BLaER1 treated with 17β-estradiol and CSF1 and Interleukin-3, amounts not matched to agents 10 nM and 100 nM (cell line): ENCODE results near the gene BEND4.

ENCODE experiments used
- H3K27ac ChIP-seq, 11 experiments: shearing (Covaris generic); formaldehyde crosslinking; 2 replicates each; pipeline ENCODE4 v1.8.1; 2022
- H3K27me3 ChIP-seq, 11 experiments: shearing (Covaris generic); formaldehyde crosslinking; 2 replicates each; pipeline ENCODE4 v1.8.1; 2022
- H3K36me3 ChIP-seq, 11 experiments: shearing (Covaris generic); formaldehyde crosslinking; 2 replicates each; pipeline ENCODE4 v1.8.1; 2022
- H3K4me1 ChIP-seq, 10 experiments: shearing (Covaris generic); formaldehyde crosslinking; 2 replicates each; pipeline ENCODE4 v1.8.1; 2022
- H3K4me2 ChIP-seq, 11 experiments: shearing (Covaris generic); formaldehyde crosslinking; 2 replicates each; pipeline ENCODE4 v1.8.1; 2022
- H3K4me3 ChIP-seq, 10 experiments: shearing (Covaris generic); formaldehyde crosslinking; 2 replicates each; pipeline ENCODE4 v1.8.1; 2022
- H3K9ac ChIP-seq, 11 experiments: shearing (Covaris generic); formaldehyde crosslinking; 2 replicates each; pipeline ENCODE4 v1.8.1; 2022
- H3K9me3 ChIP-seq, 11 experiments: shearing (Covaris generic); formaldehyde crosslinking; replicated peaks in 1 of 11; 2 replicates each; pipeline ENCODE4 v1.8.1; 2022
- H4K20me1 ChIP-seq, 11 experiments: shearing (Covaris generic); formaldehyde crosslinking; 2 replicates each; pipeline ENCODE4 v1.8.1; 2022
- Cebpa-rat ChIP-seq, 11 experiments: shearing (Covaris generic); IDR thresholded peaks; 2 replicates each; pipeline ENCODE4 v1.8.1; 2022

The BEND4 gene

DNA sequence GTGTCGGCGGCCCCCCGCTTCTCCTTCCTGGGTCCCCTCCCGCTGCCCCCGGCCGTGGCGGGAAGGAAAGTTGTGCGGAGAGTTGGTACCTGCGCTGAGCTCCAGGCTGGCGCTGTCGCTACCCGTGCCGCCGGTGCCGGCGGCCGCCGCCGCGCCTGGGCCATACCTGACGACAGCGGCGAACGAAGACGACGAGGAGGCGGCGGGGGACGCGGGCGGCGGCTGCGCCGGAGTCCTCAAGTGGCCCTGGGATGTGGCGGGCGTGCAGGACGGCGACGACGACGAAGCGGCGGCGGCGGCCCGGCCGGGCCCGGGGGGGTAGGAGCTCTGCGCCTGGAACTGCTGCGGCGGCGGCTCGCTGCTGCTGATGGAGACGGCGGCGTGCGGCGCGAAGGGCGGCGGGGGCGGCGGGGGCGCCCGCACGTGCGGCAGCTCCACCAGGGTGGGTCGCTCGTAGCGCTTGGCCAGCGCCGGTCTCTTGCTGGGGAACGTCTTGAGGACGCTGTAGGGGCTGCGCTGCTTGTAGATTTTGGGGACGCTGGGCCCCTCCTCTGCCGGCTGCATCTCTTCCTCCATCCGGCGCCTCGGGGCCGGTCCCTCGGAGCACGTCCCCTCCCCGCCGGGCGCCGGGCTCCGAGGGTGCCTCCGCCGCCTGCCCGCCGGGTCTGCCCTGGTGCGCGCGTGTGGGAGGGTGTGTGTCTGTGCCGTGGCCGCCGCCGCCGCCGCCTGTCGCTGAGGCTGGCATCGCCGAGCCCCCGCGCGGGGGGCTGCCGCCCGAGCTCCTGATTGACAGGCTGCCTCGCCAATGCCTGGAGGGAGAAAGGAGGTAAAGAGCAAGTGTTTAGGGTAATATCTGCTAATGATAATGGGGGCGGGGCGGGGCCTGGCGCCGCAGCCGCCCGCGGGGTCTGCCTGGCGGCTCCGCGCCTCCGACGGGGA lies 618 bp downstream of the BEND4 start:
- no peak for TF ChIP-seq Cebpa-rat (IDR thresholded peaks at IDR 0.05)
- Histone ChIP-seq H4K20me1 (peaks cover 0 to 38% (median 27%) of the 10 kb centered on the region in 11 experiments; a peak in 11 of 22 replicates), H3K4me1 (peaks cover 15 to 45% (median 37%) of the 10 kb centered on the region in 10 experiments), H3K4me3 (peak overlapping the region; percentile 75 to 95 (median 91)), H3K27me3 (no peaks in the 10 kb centered on the region), H3K36me3 (peaks cover 0 to 6% (median 0%) of the 10 kb centered on the region in 11 experiments; a peak in 2 of 22 replicates), H3K9me3 (no peaks in the 10 kb centered on the region), H3K4me2 (peak overlapping the region; percentile 85 to 98 (median 91)), H3K27ac (peak overlapping the region; percentile 34 to 91 (median 87); a peak in 21 of 22 replicates), H3K9ac (peak overlapping the region; percentile 77 to 92 (median 87))

DNA sequence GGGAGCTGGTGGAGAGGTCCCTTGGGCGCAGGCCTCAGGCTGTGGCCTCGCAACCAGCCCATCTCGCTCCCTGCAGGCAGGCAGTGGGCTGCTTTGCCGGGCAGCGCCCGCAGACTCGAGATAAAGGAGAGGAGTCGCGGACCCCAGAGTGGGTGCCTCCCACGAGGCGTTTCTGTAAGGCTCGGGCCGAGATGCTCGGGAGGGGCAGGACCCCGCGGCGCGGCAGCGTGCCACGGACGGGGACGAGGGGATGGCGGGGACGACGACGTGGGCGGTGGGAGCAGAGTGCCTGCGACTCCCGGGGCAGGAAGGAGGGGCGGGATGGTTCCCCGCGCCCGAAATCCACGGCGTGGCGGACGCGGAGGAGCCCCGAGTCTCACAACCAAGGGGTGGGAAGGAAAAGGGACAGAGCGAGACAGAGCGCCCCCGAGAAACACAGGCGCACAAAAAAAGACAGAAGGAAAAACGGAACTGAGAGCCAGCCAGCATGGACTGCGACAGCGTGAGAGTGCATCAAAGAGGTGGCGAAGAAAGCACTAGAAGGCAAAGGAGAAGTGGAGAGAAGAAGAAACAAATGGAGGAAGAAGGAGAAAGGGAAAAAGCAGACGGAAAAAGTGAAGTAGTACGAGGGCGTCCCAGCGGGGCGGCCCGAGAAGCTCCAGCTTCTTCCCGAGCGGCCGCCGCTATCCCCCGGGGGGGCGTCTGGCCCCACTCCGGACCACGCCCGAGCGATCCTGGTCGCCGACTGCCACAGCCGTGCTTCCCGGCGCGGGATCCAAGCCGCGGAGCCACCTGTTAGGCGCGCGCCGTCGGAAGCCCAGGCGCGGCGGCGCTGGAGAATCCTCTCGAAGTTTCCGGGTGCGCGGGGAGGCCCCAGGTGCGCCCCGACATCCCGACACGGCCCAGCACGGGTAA lies 1.5 kb downstream of the BEND4 start:
- H3K4me2 ChIP-seq: peak overlapping the region; percentile 85 to 98 (median 91)
- TF ChIP-seq Cebpa-rat (IDR thresholded peaks at IDR 0.05): no peak
- no peaks in the 10 kb centered on the region for H3K27me3 ChIP-seq
- H3K9ac ChIP-seq: peak overlapping the region; percentile 77 to 92 (median 87)
- peaks cover 15 to 45% (median 37%) of the 10 kb centered on the region in 10 experiments for H3K4me1 ChIP-seq
- H3K9me3 ChIP-seq: no peaks in the 10 kb centered on the region
- peak overlapping the region; percentile 75 to 95 (median 91) for H3K4me3 ChIP-seq
- peaks cover 0 to 15% (median 6%) of the 10 kb centered on the region in 11 experiments; a peak in 16 of 22 replicates for H3K36me3 ChIP-seq
- peaks cover 0 to 48% (median 36%) of the 10 kb centered on the region in 11 experiments; a peak in 12 of 22 replicates for H4K20me1 ChIP-seq
- H3K27ac ChIP-seq: peak overlapping the region; percentile 34 to 91 (median 87); a peak in 21 of 22 replicates

- Histone ChIP-seq H3K36me3 (peaks cover 4 to 34% (median 24%) of the 10 kb centered on the region in 11 experiments; a peak in 19 of 22 replicates), H4K20me1 (peaks cover 0 to 67% (median 53%) of the 10 kb centered on the region in 11 experiments; a peak in 15 of 22 replicates), H3K27ac (no peak overlapping the region), H3K9me3 (no peaks in the 10 kb centered on the region), H3K4me1 (peaks cover 22 to 48% (median 43%) of the 10 kb centered on the region in 10 experiments), H3K4me3 (peak overlapping the region in 3 of 10 experiments; percentile 87 to 95 (median 95); a peak in 2 of 20 replicates), H3K27me3 (no peaks in the 10 kb centered on the region), H3K9ac (no peak overlapping the region; a peak in 1 of 22 replicates), H3K4me2 (peak overlapping the region in 10 of 11 experiments; percentile 85 to 98 (median 92); a peak in 18 of 22 replicates)
- TF ChIP-seq Cebpa-rat (IDR thresholded peaks at IDR 0.05): no peak
These were observed 3.5 kb downstream of the BEND4 start for GRCh38 chr4:42149004-42149403.

GRCh38 chr4:42148425-42148824 lies 4.0 kb downstream of the BEND4 start:
- peaks cover 0 to 72% (median 58%) of the 10 kb centered on the region in 11 experiments; a peak in 15 of 22 replicates for H4K20me1 ChIP-seq
- no peaks in the 10 kb centered on the region for H3K27me3 ChIP-seq
- H3K4me2 ChIP-seq: peak overlapping the region in 8 of 11 experiments; percentile 14 to 98 (median 34); a peak in 11 of 22 replicates
- H3K9ac ChIP-seq: no peak overlapping the region
- no peak for TF ChIP-seq Cebpa-rat (IDR thresholded peaks at IDR 0.05)
- no peaks in the 10 kb centered on the region for H3K9me3 ChIP-seq
- peaks cover 10 to 40% (median 29%) of the 10 kb centered on the region in 11 experiments for H3K36me3 ChIP-seq
- H3K4me1 ChIP-seq: peaks cover 26 to 54% (median 44%) of the 10 kb centered on the region in 10 experiments
- H3K27ac ChIP-seq: no peak overlapping the region
- H3K4me3 ChIP-seq: no peak overlapping the region

GRCh38 chr4:42144028-42144427 lies 8.4 kb downstream of the BEND4 start:
- H3K9me3 ChIP-seq: peaks cover 7 to 19% (median 14%) of the 10 kb centered on the region in 11 experiments; a peak in 17 of 22 replicates
- peak overlapping the region in 4 of 11 experiments; percentile 1 to 50 (median 14); a peak in 2 of 22 replicates for H3K27ac ChIP-seq
- no peak for TF ChIP-seq Cebpa-rat (IDR thresholded peaks at IDR 0.05)
- H3K4me2 ChIP-seq: peak overlapping the region in 6 of 11 experiments; percentile 2 to 54 (median 27); a peak in 12 of 22 replicates
- no peak overlapping the region for H3K9ac ChIP-seq
- peaks cover 12 to 31% (median 24%) of the 10 kb centered on the region in 10 experiments for H3K4me1 ChIP-seq
- peaks cover 43 to 84% (median 73%) of the 10 kb centered on the region in 11 experiments for H3K36me3 ChIP-seq
- H3K27me3 ChIP-seq: no peaks in the 10 kb centered on the region
- H3K4me3 ChIP-seq: no peak overlapping the region
- peaks cover 0 to 88% (median 48%) of the 10 kb centered on the region in 11 experiments; a peak in 15 of 22 replicates for H4K20me1 ChIP-seq

- peaks cover 7 to 24% (median 17%) of the 10 kb centered on the region in 11 experiments; a peak in 17 of 22 replicates for H3K9me3 ChIP-seq
- H3K27ac ChIP-seq: no peak overlapping the region
- H3K9ac ChIP-seq: no peak overlapping the region
- H3K27me3 ChIP-seq: no peaks in the 10 kb centered on the region
- peaks cover 0 to 87% (median 43%) of the 10 kb centered on the region in 11 experiments; a peak in 14 of 22 replicates for H4K20me1 ChIP-seq
- peaks cover 51 to 96% (median 88%) of the 10 kb centered on the region in 11 experiments for H3K36me3 ChIP-seq
- TF ChIP-seq Cebpa-rat (IDR thresholded peaks at IDR 0.05): no peak
- H3K4me1 ChIP-seq: peaks cover 3 to 20% (median 12%) of the 10 kb centered on the region in 10 experiments; a peak in 19 of 20 replicates
- H3K4me2 ChIP-seq: no peak overlapping the region
- H3K4me3 ChIP-seq: no peak overlapping the region
These were observed 9.9 kb downstream of the BEND4 start for GRCh38 chr4:42142591-42142990.

DNA sequence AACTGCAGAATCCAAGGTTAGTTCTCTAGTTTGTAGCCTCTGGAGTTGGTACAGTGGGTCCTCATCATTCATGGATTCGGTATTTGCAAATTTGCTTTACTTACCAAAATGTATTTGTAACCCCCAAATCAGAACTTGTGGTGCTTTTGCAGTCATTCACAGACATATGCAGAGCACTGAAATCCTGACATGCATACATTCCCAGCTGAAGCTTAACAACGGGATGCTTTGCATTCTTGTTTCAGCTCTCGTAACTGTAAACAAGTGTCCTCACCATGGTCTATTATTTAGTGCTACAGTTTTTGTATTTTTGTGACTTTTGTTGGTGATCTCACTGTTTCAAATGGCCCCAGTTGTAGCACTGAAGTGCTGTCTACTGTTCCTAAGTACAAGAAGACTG lies 16.1 kb downstream of the BEND4 start:
- Histone ChIP-seq H3K27ac (no peak overlapping the region), H3K36me3 (peaks cover 54 to 100% (median 96%) of the 10 kb centered on the region in 11 experiments)

GRCh38 chr4:42133006-42133405 lies 19.4 kb downstream of the BEND4 start:
- peaks cover 0 to 37% (median 26%) of the 10 kb centered on the region in 11 experiments; a peak in 14 of 22 replicates for H3K9me3 ChIP-seq
- H3K4me2 ChIP-seq: no peak overlapping the region
- no peak overlapping the region for H3K9ac ChIP-seq
- TF ChIP-seq Cebpa-rat (IDR thresholded peaks at IDR 0.05): no peak
- no peaks in the 10 kb centered on the region for H3K27me3 ChIP-seq
- H3K27ac ChIP-seq: no peak overlapping the region
- H3K4me1 ChIP-seq: peaks cover under 1 to 3% (median 1%) of the 10 kb centered on the region in 10 experiments; a peak in 12 of 20 replicates
- no peak overlapping the region for H3K4me3 ChIP-seq
- peaks cover 32 to 99% (median 91%) of the 10 kb centered on the region in 11 experiments for H3K36me3 ChIP-seq
- H4K20me1 ChIP-seq: peaks cover 0 to 82% (median 24%) of the 10 kb centered on the region in 11 experiments; a peak in 12 of 22 replicates

More for the DNA sequence above, 16.1 kb downstream of the BEND4 start:
- no peak for TF ChIP-seq Cebpa-rat (IDR thresholded peaks at IDR 0.05)
- H4K20me1 ChIP-seq: peaks cover 0 to 88% (median 38%) of the 10 kb centered on the region in 11 experiments; a peak in 13 of 22 replicates
- H3K27me3 ChIP-seq: no peaks in the 10 kb centered on the region
- H3K4me1 ChIP-seq: no peaks in the 10 kb centered on the region
- H3K9me3 ChIP-seq: peaks cover 7 to 25% (median 18%) of the 10 kb centered on the region in 11 experiments; a peak in 18 of 22 replicates
- H3K4me2 ChIP-seq: no peak overlapping the region
- H3K9ac ChIP-seq: no peak overlapping the region
- H3K4me3 ChIP-seq: no peak overlapping the region
